22Rv1 (cell line): ENCODE data around the gene HSPBAP1.

ENCODE experiments used
- ZFX ChIP-seq: fragments of 450-650 bp; IDR thresholded peaks from 2 replicates; pipeline ENCODE4 v1.6.1; 2017; ENCODE audit warnings: antibody characterized with exemption, borderline replicate concordance
- TF ChIP-seq, protein P1 (sequence below): fragments of 450-650 bp; IDR thresholded peaks from 2 replicates; pipeline ENCODE4 v1.5.1; 2017; ENCODE audit warnings: mild to moderate bottlenecking

DNA sequence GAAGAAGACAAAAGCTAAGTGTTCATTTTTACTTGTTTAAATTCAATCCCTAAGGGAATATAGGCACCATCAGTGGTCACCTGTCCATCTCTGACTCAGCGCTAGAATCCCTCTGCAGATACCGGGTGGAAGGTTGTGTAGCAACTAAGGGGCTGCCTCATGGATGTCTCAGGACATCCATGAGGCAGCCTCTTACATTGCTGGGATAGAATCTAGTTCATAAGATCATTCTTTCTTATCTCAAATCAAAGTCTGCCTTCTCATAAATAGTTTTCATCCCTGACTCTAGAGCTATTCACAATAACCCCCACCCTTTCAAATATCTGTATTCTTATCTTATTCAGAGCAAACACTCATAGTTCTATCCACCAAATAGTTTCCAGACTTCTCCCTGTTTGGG is 38.1 kb downstream of the HSPBAP1 start:
- TF ChIP-seq, protein P1, sequence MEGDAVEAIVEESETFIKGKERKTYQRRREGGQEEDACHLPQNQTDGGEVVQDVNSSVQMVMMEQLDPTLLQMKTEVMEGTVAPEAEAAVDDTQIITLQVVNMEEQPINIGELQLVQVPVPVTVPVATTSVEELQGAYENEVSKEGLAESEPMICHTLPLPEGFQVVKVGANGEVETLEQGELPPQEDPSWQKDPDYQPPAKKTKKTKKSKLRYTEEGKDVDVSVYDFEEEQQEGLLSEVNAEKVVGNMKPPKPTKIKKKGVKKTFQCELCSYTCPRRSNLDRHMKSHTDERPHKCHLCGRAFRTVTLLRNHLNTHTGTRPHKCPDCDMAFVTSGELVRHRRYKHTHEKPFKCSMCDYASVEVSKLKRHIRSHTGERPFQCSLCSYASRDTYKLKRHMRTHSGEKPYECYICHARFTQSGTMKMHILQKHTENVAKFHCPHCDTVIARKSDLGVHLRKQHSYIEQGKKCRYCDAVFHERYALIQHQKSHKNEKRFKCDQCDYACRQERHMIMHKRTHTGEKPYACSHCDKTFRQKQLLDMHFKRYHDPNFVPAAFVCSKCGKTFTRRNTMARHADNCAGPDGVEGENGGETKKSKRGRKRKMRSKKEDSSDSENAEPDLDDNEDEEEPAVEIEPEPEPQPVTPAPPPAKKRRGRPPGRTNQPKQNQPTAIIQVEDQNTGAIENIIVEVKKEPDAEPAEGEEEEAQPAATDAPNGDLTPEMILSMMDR = no peak
- TF ChIP-seq ZFX = no peak
